Articular chondrocyte of knee joint (primary cell): ENCODE results near the gene ARPP21. TPM values are rescaled to one million over a fixed set of nuclear protein-coding genes. Genes with fewer than 3 reads are reported as not detected.

Source experiments
- small RNA-seq: library from RNA; depleted of rRNA; stranded (forward); fragments of <200 nt; gene quantifications from one replicate; pipeline ENCODE3, GENCODE V24; 2012
- total RNA-seq: library from RNA; depleted of rRNA; stranded (reverse); fragments of >200 nt; gene quantifications from 2 replicates; pipeline ENCODE4 v1.2.3, GENCODE V29; 2012

Gene ARPP21
- total RNA-seq, result not detected in 2 replicates

GRCh38 chr3:35639254-35640186 is at the start of gene ARPP21:
Gene ARPP21, plus strand, starts transcription at chr3:35639525. Its CDS starts 42,227 bp downstream, at chr3:35681752.

Small RNA genes within 50 kb of the gene (small RNA-seq; reads per million reads assigned to genes)
- gene MIR128-2, result 9.0 reads per million, percentile 93 among the genes with 10 or more reads in this experiment
